Stimulated activated CD8-positive, alpha-beta memory T cell treated with anti-CD3 and anti-CD28 coated beads, Interleukin-12 subunit alpha, Interleukin-12 subunit beta, amount 100 ng/mL, for 4 hours (primary cell): ENCODE results near the gene HNRNPUL2.
A peak's percentile ranks its signal among the peaks of the same experiment; 100 is the strongest.

Experiments used
- DNase-seq: peaks from one replicate; pipeline ENCODE4 v3.0.0-alpha.2; 2020; ENCODE audit warnings: low read depth

HNRNPUL2 gene

GRCh38 chr11:62666259-62666926 is 60.9 kb downstream of the HNRNPUL2 start:
- DNase-seq: no peak

GRCh38 chr11:62665599-62666258 is 61.5 kb downstream of the HNRNPUL2 start:
- peak; percentile 69 for DNase-seq

- DNase-seq: peak; percentile 93
Observed at GRCh38 chr11:62665075-62665598, 62.1 kb downstream of the HNRNPUL2 start, which contains the start of the genes C11orf98 and CSKMT. C11orf98 (minus strand) TSS chr11:62665210; CDS start chr11:62665169, 41 bp downstream. CSKMT (plus strand) TSS chr11:62665312; CDS start chr11:62665880, 568 bp downstream.

GRCh38 chr11:62664405-62665074 is 62.7 kb downstream of the HNRNPUL2 start:
- no peak for DNase-seq
